Measurements from ENCODE around the gene RABEP1.

DNA sequence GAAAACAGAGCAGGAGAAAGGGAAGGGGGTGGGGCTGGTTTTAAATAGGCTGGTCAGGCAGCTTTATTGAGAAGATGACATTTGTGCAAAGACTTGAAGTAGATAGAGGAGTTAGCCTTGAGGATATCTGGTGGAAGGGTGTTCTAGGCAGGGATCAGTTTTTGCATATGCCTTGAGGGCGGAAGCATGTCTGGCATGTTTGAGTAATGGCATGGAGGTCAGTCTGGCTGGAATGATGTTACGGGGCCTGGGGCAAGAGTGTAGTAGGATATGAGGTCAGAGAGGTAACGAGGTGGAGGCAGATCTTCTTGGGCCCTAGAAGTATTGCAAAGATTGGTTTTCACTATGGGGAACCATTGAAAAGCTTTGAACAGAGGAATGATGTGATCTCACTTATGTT lies 4.8 kb downstream of the RABEP1 start:
- TF ChIP-seq, protein P1, sequence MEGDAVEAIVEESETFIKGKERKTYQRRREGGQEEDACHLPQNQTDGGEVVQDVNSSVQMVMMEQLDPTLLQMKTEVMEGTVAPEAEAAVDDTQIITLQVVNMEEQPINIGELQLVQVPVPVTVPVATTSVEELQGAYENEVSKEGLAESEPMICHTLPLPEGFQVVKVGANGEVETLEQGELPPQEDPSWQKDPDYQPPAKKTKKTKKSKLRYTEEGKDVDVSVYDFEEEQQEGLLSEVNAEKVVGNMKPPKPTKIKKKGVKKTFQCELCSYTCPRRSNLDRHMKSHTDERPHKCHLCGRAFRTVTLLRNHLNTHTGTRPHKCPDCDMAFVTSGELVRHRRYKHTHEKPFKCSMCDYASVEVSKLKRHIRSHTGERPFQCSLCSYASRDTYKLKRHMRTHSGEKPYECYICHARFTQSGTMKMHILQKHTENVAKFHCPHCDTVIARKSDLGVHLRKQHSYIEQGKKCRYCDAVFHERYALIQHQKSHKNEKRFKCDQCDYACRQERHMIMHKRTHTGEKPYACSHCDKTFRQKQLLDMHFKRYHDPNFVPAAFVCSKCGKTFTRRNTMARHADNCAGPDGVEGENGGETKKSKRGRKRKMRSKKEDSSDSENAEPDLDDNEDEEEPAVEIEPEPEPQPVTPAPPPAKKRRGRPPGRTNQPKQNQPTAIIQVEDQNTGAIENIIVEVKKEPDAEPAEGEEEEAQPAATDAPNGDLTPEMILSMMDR (IDR thresholded peaks at IDR 0.05), result no peak
- TF ChIP-seq POLR2A (IDR thresholded peaks at IDR 0.05), result no peak

Data from lower leg skin (tissue), 3 donors.